GM12873 (cell line): ENCODE data around the gene PSMD11.

Source experiments
- CTCF ChIP-seq: IDR thresholded peaks from 2 replicates; pipeline ENCODE4 v1.5.1; 2012; ENCODE audit warnings: low read depth, mild to moderate bottlenecking, moderate library complexity, low read length, control low read depth; ENCODE audit not compliant: insufficient read depth; ENCODE audit errors: missing control alignments

PSMD11 gene

GRCh38 chr17:32482568-32483320 lies 38.4 kb downstream of the PSMD11 start:
- TF ChIP-seq CTCF, result no peak

- TF ChIP-seq CTCF, result peak; percentile 94
Measured at GRCh38 chr17:32483451-32484019, 39.2 kb downstream of the PSMD11 start.

- no peak for TF ChIP-seq CTCF
Measured at GRCh38 chr17:32484041-32484461, 39.7 kb downstream of the PSMD11 start.

- TF ChIP-seq CTCF, result no peak
Measured at GRCh38 chr17:32484628-32485027, 40.3 kb downstream of the PSMD11 start.

- TF ChIP-seq CTCF, result no peak
Measured at GRCh38 chr17:32485261-32486110, 41.2 kb downstream of the PSMD11 start.

GRCh38 chr17:32486111-32486700 lies 41.9 kb downstream of the PSMD11 start:
- no peak for TF ChIP-seq CTCF
